Measurements from ENCODE around the gene SPATC1L.

SPATC1L gene

DNA sequence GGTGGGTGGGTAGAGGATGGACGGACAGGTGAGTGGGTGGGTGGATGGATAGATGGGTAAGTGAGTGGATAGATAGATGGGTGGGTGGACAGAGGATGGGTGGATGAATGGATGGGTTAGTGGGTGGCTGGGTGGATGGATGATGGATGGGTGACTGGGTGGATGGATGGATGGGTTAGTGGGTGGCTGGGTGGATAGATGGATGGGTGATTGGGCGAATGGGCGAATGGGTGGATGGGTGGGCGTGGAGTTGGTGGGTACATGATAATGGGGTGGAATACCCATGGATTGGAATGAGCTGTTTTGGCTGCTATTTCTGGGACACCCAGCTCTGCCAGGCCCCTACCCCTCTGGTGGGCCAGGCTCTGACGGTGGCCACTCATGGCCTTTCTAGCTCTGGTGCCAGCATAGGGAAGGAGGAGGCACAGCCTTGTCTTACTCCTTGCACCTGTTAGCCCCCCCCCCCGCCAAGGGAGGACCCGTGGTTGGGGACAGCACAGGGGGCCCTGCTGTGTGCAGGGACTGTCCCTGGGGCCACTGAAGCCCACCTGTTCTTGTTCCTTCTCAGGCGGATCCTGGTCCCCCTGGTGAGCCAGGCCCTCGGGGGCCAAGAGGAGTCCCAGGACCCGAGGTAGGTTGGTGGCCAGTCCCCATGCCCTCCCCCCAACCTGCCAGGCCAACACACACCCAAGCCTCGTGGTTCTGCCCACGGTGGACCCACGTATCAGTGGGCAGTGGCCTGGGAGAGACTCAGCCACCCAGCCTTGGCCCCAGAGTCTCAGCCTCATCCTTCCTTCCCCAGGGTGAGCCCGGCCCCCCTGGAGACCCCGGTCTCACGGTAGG is 60.0 kb downstream of the SPATC1L start:
- H3K4me1 Mint-ChIP-seq (ENCODE audit: low read depth in 2 of 2), result no peaks in the 10 kb centered on the region
- peak overlapping the region in 1 of 2 donors; percentile 75 for H3K27ac Mint-ChIP-seq
- no peaks in the 10 kb centered on the region for H3K27me3 Mint-ChIP-seq
- peaks cover 3% of the 10 kb centered on the region for H3K36me3 Mint-ChIP-seq (ENCODE audit: insufficient read depth)
- no peaks in the 10 kb centered on the region for H3K9me3 Mint-ChIP-seq
- no peak overlapping the region for H3K4me3 Mint-ChIP-seq
- ATAC-seq (replicated peaks) (no peak), DNase-seq (no peak)

DNA sequence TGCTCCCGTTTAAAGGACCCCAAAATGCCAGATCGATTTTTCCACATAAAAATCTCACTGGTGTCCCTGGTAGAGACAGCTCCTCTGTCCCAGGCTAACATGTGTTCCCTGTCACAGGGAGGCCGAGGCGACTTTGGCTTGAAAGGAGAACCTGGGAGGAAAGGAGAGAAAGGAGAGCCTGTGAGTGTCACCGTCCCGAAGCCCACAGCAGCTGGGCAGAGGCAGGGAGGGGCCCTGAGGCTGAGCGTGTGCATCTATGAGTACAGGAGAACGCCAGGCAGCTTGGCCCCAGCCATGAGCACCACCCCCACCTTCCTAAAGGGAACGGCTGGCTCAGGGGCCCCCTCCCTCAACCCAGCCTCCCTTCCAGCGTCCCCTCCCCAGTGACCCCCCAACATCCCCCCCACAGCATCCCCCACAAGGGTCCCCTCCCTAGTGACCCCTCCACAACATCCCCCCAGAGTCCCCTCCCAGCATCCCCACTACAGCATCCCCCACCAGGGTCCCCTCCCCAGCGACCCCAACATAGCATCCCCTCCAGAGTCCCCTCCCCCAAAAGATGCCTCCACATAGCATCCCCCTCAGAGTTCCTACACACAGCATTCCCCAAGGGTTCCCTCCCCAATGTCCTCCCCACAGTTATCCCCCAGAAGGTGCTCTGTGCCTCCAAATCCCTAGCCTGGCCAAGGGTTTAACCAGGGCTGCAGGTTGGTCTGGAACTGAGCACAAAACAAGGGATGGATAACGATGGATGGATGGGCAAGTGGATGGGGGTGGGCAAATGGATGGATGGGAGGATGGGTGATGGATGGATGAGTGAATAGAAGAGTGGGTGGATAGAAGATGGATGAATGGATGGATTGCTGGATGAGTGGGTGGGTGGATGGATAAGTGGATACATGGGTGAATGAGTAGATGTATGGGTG is 61.2 kb downstream of the SPATC1L start:
- Mint-ChIP-seq H3K36me3 (ENCODE audit: insufficient read depth) (no peaks in the 10 kb centered on the region), H3K27me3 (no peaks in the 10 kb centered on the region), H3K4me1 (ENCODE audit: low read depth in 2 of 2) (no peaks in the 10 kb centered on the region), H3K9me3 (no peaks in the 10 kb centered on the region), H3K27ac (peak overlapping the region in 1 of 2 donors; percentile 52), H3K4me3 (no peak overlapping the region)
- no peak for ATAC-seq (replicated peaks)
- no peak for DNase-seq

DNA sequence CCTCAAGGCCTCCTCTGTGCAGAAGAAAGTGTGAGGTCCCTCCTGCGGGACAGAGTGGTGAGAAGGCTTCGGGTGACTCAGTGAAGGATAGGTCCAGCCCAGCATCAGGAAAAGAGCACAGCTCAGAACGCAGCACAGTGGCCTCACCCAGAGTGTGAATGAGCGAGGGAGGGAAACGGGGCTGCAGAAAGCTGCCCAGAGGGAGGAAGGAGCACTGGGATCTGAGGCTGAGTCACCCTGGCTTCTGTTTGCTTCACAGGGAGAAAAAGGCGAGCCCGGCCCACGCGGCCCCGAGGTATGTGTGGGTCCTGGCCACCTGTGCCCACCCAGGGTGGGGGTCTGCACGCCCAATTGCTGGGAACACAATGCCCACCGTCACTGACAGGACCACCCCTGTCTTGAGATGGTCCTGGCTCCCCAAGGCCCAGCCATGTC is 62.0 kb downstream of the SPATC1L start:
- no peaks in the 10 kb centered on the region for H3K9me3 Mint-ChIP-seq
- H3K36me3 Mint-ChIP-seq (ENCODE audit: insufficient read depth), result no peaks in the 10 kb centered on the region

DNA sequence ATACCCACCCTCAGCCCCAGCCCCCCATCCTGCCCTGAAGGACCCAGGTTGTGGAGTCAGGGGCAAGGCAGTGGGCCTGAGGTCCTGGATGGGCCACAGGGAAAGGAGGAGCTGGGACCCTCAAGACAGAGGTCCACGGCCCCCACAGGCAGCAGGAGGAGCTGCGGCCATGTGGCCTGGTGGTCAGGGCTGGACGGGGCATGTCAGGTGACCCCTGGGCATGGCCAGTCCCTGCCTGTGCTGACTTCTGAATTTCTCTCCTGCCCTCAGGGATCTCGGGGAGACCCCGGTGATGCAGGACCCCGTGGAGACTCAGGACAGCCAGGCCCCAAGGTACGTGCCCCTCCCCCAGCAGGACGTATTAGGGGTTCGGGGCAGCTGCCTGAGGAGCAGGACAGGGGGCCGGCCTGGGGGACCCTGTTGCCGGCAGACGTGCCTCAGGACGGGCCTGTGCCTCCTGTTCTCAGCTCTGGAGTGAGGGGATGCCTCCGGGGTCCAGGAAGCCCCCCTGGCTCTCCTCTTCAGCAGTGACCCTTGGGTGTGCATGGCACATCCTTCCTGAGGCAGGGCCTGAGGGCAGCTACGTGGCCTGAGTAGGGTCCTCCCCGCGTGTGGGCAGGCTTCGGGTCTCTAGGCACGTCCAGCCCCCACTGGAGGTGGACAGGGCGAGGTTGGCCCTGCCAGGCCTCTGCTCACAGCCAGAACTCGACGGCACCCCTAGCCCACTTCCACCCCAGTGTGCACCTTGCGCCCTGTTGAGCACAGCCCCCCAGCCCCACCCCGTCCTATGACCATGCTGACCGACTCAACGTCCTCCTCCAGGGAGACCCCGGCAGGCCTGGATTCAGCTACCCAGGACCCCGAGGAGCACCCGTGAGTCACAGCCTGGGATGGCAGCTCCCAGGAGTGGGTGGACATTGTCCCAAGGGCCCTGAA is 62.7 kb downstream of the SPATC1L start:
- ATAC-seq (replicated peaks) (no peak), DNase-seq (no peak)
- Mint-ChIP-seq H3K27me3 (no peaks in the 10 kb centered on the region), H3K36me3 (ENCODE audit: insufficient read depth) (no peaks in the 10 kb centered on the region), H3K27ac (no peak overlapping the region), H3K9me3 (no peaks in the 10 kb centered on the region), H3K4me3 (no peak overlapping the region), H3K4me1 (ENCODE audit: low read depth in 2 of 2) (no peaks in the 10 kb centered on the region)

More for the DNA sequence above, 62.0 kb downstream of the SPATC1L start:
- Mint-ChIP-seq H3K27me3 (no peaks in the 10 kb centered on the region), H3K27ac (peak overlapping the region in 1 of 2 donors; percentile 52), H3K4me1 (ENCODE audit: low read depth in 2 of 2) (no peaks in the 10 kb centered on the region), H3K4me3 (no peak overlapping the region)
- DNase-seq (no peak), ATAC-seq (replicated peaks) (no peak)

- ATAC-seq (replicated peaks) (no peak), DNase-seq (no peak)
- H3K36me3 Mint-ChIP-seq (ENCODE audit: insufficient read depth), result no peaks in the 10 kb centered on the region
- H3K9me3 Mint-ChIP-seq, result no peaks in the 10 kb centered on the region
- no peaks in the 10 kb centered on the region for H3K27me3 Mint-ChIP-seq
- no peak overlapping the region for H3K4me3 Mint-ChIP-seq
- no peaks in the 10 kb centered on the region for H3K4me1 Mint-ChIP-seq (ENCODE audit: low read depth in 2 of 2)
- no peak overlapping the region for H3K27ac Mint-ChIP-seq
Observed at GRCh38 chr21:46120301-46121285, 63.7 kb downstream of the SPATC1L start.

DNA sequence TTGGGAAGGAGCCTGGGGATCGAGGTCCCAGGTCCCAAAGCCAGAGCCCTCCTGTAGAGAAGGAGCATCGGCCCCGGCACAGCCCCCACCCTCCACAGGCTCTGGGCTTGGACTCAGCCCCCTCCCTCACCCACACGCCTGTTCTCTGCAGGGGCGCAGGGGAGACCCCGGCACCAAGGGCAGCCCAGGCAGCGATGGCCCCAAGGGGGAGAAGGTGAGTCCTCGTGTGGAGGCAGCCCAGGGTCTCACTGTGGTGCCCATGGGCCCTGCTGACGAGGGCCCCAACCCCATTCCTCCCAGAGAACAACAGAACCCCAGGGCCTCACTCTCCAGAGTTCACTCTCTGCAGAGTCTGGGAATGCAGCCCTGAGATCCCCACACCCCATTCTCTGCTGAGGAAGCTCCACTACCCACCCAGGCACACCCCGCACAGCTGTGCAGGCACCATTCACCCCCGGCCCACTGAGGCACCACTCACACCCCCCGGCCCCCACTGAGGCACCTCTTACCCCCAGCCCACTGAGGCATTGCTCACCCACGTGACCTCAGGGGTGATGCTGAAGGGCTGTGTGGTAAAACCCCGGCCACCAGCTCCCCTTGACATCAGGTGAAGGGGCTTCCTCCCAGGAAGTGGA is 64.5 kb downstream of the SPATC1L start:
- Mint-ChIP-seq H3K36me3 (ENCODE audit: insufficient read depth) (peaks cover 3% of the 10 kb centered on the region), H3K27ac (no peak overlapping the region), H3K9me3 (no peaks in the 10 kb centered on the region), H3K4me1 (ENCODE audit: low read depth in 2 of 2) (no peaks in the 10 kb centered on the region), H3K27me3 (no peaks in the 10 kb centered on the region), H3K4me3 (no peak overlapping the region)
- no peak for ATAC-seq (replicated peaks)
- DNase-seq, result no peak

GRCh38 chr21:46119144-46119636 is 65.1 kb downstream of the SPATC1L start:
- no peak overlapping the region for H3K27ac Mint-ChIP-seq
- H3K9me3 Mint-ChIP-seq, result no peaks in the 10 kb centered on the region
- H3K4me3 Mint-ChIP-seq, result no peak overlapping the region
- ATAC-seq (replicated peaks) (no peak), DNase-seq (no peak)
- no peaks in the 10 kb centered on the region for H3K27me3 Mint-ChIP-seq
- H3K36me3 Mint-ChIP-seq (ENCODE audit: insufficient read depth), result peaks cover 4% of the 10 kb centered on the region
- H3K4me1 Mint-ChIP-seq (ENCODE audit: low read depth in 2 of 2), result no peaks in the 10 kb centered on the region

- no peak for ATAC-seq (replicated peaks)
- H3K27ac Mint-ChIP-seq, result no peak overlapping the region
- DNase-seq, result no peak
- no peak overlapping the region for H3K4me3 Mint-ChIP-seq
- peaks cover 11% of the 10 kb centered on the region for H3K36me3 Mint-ChIP-seq (ENCODE audit: insufficient read depth)
- H3K9me3 Mint-ChIP-seq, result no peaks in the 10 kb centered on the region
- no peaks in the 10 kb centered on the region for H3K27me3 Mint-ChIP-seq
- no peaks in the 10 kb centered on the region for H3K4me1 Mint-ChIP-seq (ENCODE audit: low read depth in 2 of 2)
Observed at GRCh38 chr21:46118316-46119143, 65.7 kb downstream of the SPATC1L start.

GRCh38 chr21:46117586-46118315 is 66.5 kb downstream of the SPATC1L start:
- Mint-ChIP-seq H3K27ac (no peak overlapping the region), H3K4me3 (no peak overlapping the region), H3K9me3 (no peaks in the 10 kb centered on the region), H3K36me3 (ENCODE audit: insufficient read depth) (peaks cover 11% of the 10 kb centered on the region), H3K27me3 (no peaks in the 10 kb centered on the region), H3K4me1 (ENCODE audit: low read depth in 2 of 2) (no peaks in the 10 kb centered on the region)
- no peak for DNase-seq
- ATAC-seq (replicated peaks), result no peak

GRCh38 chr21:46116776-46117585 is 67.3 kb downstream of the SPATC1L start:
- Mint-ChIP-seq H3K36me3 (ENCODE audit: insufficient read depth) (peaks cover 11% of the 10 kb centered on the region), H3K4me3 (no peak overlapping the region), H3K27ac (peak overlapping the region in 1 of 2 donors; percentile 26), H3K9me3 (no peaks in the 10 kb centered on the region), H3K4me1 (ENCODE audit: low read depth in 2 of 2) (no peaks in the 10 kb centered on the region), H3K27me3 (no peaks in the 10 kb centered on the region)
- no peak for ATAC-seq (replicated peaks)
- no peak for DNase-seq
